NCI-H2171 (cell line): ENCODE measurements around the gene ATF7.
"Not testable (repeated sequence)": the region's sequence is repeated elsewhere in the genome, so short reads cannot be mapped to it uniquely, and the experiment has no call there.

Experiments used
- DNase-seq: peaks from one replicate; lab custom pipeline; 2025; lab: John Stamatoyannopoulos, UW

ATF7 gene

DNA sequence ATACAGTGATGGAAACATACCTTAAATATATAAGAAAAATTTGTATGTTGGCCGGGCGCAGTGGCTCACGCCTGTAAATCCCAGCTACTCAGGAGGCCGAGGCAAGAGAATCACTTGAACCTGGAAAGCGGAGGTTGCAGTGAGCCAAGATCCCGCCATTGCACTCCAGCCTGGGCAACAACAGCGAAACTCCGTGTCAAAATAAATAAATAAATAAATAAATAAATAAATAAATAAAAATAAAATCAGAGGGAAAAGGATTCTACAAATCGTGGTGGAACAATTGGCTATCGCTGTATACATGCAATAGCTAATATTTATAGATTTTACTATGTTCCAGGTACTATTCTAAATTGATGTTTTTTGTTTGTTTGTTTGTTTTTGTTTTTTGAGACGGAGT lies 1.7 kb upstream of the ATF7 start:
- DNase-seq = no peak

DNA sequence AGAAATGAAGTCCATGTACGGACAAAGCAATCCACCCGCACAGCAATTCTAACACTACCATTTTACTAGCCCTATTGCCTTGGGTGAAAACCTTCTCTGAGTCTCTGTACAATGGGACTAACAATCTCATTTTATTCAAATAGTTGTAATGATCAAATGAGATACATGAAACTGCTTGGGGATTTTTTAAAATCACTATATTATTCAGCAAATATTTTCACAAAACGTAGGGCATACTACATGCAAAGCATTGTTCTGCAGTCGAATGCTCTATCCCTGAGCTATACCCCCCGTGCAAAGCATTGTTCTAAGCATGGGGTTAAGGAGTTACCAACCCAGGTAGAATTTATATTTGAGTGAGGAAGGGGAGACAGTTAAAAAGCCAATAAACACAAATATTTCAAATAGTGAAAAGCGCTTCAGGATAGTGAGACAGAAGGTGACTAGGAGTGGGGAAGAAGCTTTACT lies 554 bp upstream of the ATF7 start:
- no peak for DNase-seq

DNA sequence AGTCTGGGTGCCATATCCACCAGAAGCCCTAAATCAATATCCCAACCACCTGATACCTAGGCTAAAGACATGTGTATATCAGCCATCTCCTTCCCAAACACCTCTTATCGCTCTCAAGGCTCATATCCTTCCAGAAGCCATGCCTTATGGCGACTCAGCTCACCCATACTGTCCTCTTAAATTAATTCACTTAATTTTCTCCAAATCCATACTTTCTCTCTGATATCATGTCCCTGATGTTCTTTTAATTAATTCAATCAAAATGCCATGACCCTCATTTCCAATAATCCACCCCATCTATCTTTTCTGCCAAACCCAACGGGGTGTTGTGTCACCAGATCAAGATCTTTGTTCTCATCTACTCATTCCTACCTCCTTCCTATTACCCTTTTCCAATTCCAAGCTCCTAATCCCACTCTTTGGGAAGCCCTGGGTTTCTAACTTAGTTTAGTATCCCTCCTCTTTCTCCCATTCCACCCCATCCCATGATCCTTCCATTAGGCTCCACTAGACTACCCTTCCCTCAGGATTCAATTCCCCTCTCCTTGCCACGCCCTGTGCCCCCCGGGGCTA lies 723 bp downstream of the ATF7 start:
- no peak for DNase-seq

- DNase-seq = no peak
These were observed 1.2 kb downstream of the ATF7 start for GRCh38 chr12:53624956-53625355.

GRCh38 chr12:53624458-53624857 lies 1.7 kb downstream of the ATF7 start:
- DNase-seq = no peak

DNA sequence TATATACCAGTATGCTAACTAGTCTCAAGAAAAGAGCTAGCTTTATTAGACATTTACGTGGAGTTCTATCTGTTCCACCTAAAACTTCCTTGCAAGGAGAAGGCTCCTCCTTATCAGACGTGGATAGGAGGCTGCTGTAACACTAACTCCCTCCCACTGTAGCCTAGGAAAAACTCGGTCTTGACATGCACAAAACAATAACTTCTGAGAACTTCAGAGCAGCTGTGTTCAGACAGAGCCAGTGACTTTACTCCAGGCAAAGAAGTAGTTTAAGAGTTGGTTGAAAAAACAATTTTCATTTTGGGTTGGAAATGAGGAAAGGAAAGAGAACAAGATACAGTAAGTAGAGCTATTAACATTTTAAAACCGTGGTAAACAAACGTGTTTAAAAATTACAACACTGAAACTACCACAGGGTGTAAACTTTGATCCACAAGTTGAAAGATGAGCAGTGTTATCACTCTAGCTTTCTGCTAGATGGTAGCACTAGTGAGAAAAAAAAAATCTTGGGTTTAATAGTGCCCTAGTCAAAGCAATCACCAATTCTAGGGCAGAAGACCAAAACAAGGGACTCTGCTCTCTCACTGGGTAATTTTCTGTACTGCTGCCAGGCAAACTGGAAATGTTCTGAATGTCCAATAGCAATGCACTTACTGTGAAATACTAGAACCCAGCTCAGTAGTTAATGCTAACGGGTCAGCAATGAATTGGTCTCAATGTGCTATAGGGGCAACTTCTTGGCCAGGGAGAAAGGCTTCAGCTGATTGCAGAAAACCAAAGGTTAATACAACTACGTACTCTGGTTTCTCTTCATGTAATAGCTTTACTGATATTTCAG lies 2.4 kb downstream of the ATF7 start:
- DNase-seq = no peak

DNA sequence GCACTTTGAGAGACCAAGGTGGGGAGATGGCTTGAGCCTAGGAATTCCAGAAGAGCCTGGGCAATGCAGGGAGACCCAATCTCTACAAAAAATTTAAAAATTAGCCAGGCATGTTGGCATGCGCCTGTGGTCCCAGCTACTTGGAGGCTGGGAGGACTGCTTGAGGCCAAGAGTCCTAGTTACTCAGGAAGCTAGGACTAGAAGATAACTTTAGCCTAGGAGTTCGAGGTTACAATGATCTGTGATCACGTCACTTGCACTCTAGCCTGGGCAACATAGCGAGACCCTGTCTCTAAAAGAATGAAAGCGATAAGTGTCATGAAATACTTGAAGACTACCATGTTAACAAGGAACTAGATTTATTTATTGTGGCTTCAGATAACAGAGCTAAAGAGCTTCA lies 3.5 kb downstream of the ATF7 start:
- no peak for DNase-seq

- DNase-seq = no peak
These were observed 7.9 kb downstream of the ATF7 start for GRCh38 chr12:53618275-53618674.

DNA sequence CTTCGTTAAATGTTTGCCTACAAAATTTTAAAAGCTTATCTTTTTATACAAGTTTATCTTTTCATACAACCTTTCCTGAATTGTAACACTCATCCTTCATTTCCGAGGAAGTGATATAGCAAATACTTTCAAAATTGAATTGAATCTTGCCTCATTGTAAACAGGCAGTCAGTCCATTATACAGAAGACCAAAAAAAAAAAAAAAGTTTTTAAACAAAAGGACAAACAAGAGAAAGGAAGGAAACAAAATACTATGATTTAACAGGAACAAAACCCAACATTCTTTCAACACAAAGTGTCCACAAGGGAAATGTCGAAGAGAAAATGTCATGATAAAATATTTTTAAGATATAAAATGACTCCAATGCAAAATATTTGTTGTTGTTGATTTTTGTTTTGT lies 8.5 kb downstream of the ATF7 start:
- no peak for DNase-seq

GRCh38 chr12:53616950-53617349 lies 9.2 kb downstream of the ATF7 start:
- DNase-seq = no peak

DNA sequence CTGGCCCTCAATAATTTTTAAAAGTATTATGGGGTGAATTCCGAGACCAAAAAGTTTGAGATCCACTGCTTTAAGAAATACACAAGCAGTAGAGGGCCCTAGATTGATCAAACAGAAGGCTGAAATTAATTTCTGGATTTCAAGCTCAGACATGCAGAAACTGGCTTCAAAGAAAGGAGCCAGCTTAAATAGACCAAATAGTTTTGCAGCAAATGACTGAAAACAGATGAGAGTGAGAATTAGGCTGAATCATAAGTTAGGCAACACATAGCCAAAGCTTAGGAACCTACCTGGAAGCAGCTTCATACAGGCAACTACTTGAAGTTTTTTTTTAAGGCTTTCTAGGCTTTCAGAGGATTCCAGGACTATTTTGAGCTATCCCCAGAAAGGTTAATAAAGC lies 12.4 kb downstream of the ATF7 start:
- no peak for DNase-seq

GRCh38 chr12:53612978-53613377 lies 13.2 kb downstream of the ATF7 start:
- DNase-seq = no peak

- no peak for DNase-seq
These were observed 14.9 kb downstream of the ATF7 start for GRCh38 chr12:53611304-53611703.

DNA sequence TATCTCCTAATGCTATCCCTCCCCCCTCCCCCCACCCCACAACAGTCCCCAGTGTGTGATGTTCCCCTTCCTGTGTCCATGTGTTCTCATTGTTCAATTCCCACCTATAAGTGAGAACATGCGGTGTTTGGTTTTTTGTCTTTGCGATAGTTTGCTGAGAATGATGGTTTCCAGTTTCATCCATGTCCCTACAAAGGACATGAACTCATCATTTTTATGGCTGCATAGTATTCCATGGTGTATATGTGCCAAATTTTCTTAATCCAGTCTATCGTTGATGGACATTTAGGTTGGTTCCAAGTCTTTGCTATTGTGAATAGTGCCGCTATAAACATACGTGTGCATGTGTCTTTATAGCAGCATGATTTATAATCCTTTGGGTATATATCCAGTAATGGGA lies 19.5 kb downstream of the ATF7 start:
- not testable (repeated sequence) for DNase-seq

GRCh38 chr12:53604581-53604980 lies 21.6 kb downstream of the ATF7 start:
- no peak for DNase-seq

- DNase-seq = no peak
These were observed 22.4 kb downstream of the ATF7 start for GRCh38 chr12:53603804-53604203.

DNA sequence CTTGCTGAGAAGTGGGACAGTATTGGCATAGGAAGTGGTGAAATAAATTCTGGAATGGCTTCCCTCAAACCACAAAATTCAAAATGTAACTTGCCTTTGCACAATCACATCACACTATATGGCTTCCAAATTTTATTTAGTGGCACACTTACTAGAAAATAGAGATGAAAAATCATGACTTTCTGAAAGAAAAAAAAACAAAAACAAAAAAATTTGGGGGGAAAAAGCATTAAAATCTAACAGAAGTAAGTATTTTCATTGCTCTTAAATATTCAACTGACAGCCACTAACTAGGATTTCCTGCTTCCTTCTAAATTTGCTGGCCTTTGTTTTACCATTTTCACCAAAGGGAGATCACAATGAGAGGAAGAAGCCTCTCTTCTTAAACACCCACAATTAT lies 23.0 kb downstream of the ATF7 start:
- no peak for DNase-seq

- no peak for DNase-seq
These were observed 23.9 kb downstream of the ATF7 start for GRCh38 chr12:53602176-53602864.

DNA sequence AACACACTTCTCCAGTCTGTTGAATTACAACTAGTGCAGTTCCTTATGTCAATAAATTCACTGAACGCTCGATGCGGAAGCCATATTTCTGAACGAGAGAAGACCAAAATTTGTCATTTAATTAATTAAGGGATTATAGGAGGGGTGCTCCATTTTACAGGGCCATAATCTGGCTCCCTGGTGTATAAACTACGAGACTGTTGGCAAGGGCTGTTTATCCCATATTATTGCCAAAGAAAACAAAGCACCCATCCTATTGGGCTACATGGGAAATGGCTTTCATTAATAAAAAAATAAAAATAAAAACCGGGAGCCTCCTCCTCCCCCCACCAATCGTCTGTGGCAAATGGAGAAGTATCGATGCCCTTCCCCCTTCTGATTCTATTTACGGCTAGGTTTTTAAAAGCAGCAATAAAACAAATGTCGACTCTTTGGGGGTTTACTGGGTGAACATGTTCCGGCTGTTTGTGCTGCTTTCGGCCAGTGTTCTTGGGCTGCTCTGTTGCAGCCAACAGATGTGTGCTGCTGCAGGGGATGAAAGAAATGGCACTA lies 24.8 kb downstream of the ATF7 start:
- DNase-seq = no peak

- no peak for DNase-seq
These were observed 25.5 kb downstream of the ATF7 start for GRCh38 chr12:53600490-53601295.

DNA sequence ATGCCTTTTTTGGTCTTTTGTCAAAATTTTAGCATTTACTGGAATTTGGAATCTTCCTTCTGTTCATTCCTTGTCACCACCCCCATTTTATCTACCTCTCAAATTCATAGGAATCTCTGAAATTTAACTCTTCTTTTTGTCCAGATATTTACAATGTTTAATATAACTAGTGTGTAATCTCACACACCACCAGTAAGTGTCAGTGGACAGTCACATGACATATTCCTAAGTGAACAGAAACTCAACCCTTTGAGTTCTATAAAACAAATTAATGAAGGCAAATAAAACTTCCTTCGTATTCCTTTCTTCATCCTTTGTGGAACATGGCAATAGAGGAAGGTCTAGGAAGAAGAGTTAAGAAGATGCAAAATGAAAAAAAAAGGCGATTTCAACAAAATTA lies 26.6 kb downstream of the ATF7 start:
- no peak for DNase-seq

- not testable (repeated sequence) for DNase-seq
These were observed 27.2 kb downstream of the ATF7 start for GRCh38 chr12:53598971-53599370.
